HG03039 (cell line): ENCODE data around the gene ATG9B.
A peak's percentile ranks its signal among the peaks of the same experiment; 100 is the strongest.
"Not testable (repeated sequence)": the region's sequence is repeated elsewhere in the genome, so short reads cannot be mapped to it uniquely, and the experiment has no call there.

Experiments
- ATAC-seq: cut with Tn5 transposase; IDR thresholded peaks from one replicate; pipeline ENCODE4 v1.9.1; 2021; ENCODE audit warnings: mild to moderate bottlenecking, moderate library complexity; ENCODE audit not compliant: unreplicated experiment

ATG9B gene

GRCh38 chr7:151018421-151019129 lies 5.7 kb downstream of the ATG9B start:
- ATAC-seq = no peak

GRCh38 chr7:151017953-151018420 lies 6.3 kb downstream of the ATG9B start:
- peak; percentile 45 for ATAC-seq

- no peak for ATAC-seq
These were observed 6.8 kb downstream of the ATG9B start for GRCh38 chr7:151017370-151017952.

- ATAC-seq = no peak
These were observed 7.4 kb downstream of the ATG9B start for GRCh38 chr7:151016942-151017341.

GRCh38 chr7:151016505-151016904 lies 7.8 kb downstream of the ATG9B start:
- ATAC-seq = no peak

- no peak for ATAC-seq
These were observed 8.3 kb downstream of the ATG9B start for GRCh38 chr7:151015967-151016366.

GRCh38 chr7:151014950-151015349 lies 9.3 kb downstream of the ATG9B start:
- ATAC-seq = no peak

GRCh38 chr7:151013733-151014497 lies 10.4 kb downstream of the ATG9B start:
- ATAC-seq = no peak

- ATAC-seq = no peak
These were observed 10.9 kb downstream of the ATG9B start for GRCh38 chr7:151013356-151013732.

GRCh38 chr7:151012911-151013347 lies 11.4 kb downstream of the ATG9B start:
- ATAC-seq = no peak

GRCh38 chr7:151012031-151012692 lies 12.1 kb downstream of the ATG9B start:
- no peak for ATAC-seq

GRCh38 chr7:151011616-151012015 lies 12.7 kb downstream of the ATG9B start:
- not testable (repeated sequence) for ATAC-seq

GRCh38 chr7:151011097-151011409 lies 13.2 kb downstream of the ATG9B start:
- no peak for ATAC-seq

- no peak for ATAC-seq
These were observed 13.8 kb downstream of the ATG9B start for GRCh38 chr7:151010307-151011096.

GRCh38 chr7:151010037-151010306 lies 14.3 kb downstream of the ATG9B start:
- ATAC-seq = no peak

GRCh38 chr7:151009327-151010036 lies 14.8 kb downstream of the ATG9B start:
- ATAC-seq = no peak

- peak; percentile 75 for ATAC-seq
These were observed 15.6 kb downstream of the ATG9B start for GRCh38 chr7:151008511-151009323.

GRCh38 chr7:151008143-151008510 lies 16.2 kb downstream of the ATG9B start:
- no peak for ATAC-seq

GRCh38 chr7:151007469-151007898 lies 16.8 kb downstream of the ATG9B start:
- no peak for ATAC-seq
